ENCODE measurements around the gene CBFA2T2. TPM values are rescaled to one million over a fixed set of nuclear protein-coding genes. Genes with fewer than 3 reads are reported as not detected.

The CBFA2T2 gene
- total and polyA plus RNA-seq, 10 of the 15 experiments (the other 5 are each of a cell fraction or from before 2014, with no cell fraction given) = 0.61 to 8.6 (median 5.5) TPM

DNA sequence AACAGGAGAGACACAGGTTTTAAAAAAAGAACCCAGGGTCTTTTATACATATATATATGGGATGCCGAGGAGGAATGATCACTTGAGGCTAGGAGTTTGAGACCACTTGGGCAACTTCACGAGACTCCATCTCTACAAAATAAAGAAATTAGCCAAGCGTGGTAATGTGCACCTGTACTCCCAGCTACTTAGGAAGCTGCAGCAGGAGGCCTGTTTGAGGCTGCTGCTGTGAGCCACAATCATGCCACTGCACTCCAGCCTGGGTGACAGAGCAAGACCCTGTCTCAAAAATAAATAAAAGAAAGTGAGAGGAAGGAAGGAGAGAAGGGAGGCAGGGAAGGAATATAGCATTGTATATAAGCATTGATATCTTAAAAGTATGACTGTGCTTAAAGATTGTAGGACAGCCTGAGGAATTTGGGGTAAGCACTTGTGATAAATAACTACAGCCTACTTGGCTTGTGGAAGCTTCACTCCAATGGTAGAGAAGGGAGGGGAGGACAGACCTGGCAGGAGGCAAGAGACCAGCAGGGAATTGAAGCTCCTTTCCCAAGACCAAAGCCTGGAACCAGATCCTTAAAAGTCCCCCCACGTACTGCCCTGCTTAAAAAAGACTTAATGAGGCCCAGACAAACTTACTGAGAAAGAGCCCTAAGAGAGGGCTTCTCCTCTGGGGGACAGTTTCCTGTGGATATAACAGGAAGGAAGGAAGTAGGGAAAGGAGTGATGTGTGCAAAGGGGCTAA lies 43.8 kb upstream of the CBFA2T2 start:
- WGBS (ENCODE audit: insufficient coverage, insufficient replicate concordance, low lambda C conversion rate, missing lambda C conversion rate) = 43% methylated on average over 4 of the region's 4 CpGs
- Histone ChIP-seq H3K27me3 (replicated peaks in 1 of 2; ENCODE audit: control insufficient read depth in 2 of 2, insufficient read depth in 2 of 2, low read length in 1 of 2) (no peaks in the 10 kb centered on the region; a peak in 1 of 4 replicates), H3K27ac (ENCODE audit: control insufficient read depth, insufficient read depth) (no peak overlapping the region), H3K9ac (ENCODE audit: control insufficient read depth, insufficient read depth, low read length) (no peak overlapping the region), H3K4me2 (ENCODE audit: control insufficient read depth, insufficient read depth) (no peak overlapping the region), H2AFZ (ENCODE audit: control insufficient read depth, low read depth, low read length) (no peak overlapping the region), H3K9me3 (replicated peaks; ENCODE audit: control insufficient read depth, insufficient read depth, low read length) (no peaks in the 10 kb centered on the region; the same call in 2 of the 3 replicates), H3K4me3 (no peak overlapping the region), H3K36me3 (ENCODE audit: control insufficient read depth in 2 of 2, insufficient read depth in 2 of 2, low read length in 1 of 2) (no peaks in the 10 kb centered on the region), H3K4me1 (ENCODE audit: control insufficient read depth, insufficient read depth, low read length) (peaks cover 19% of the 10 kb centered on the region), H4K20me1 (ENCODE audit: control insufficient read depth, insufficient read depth) (no peaks in the 10 kb centered on the region), H3K79me2 (ENCODE audit: control insufficient read depth, insufficient read depth, low read length) (no peaks in the 10 kb centered on the region)
- no peak for FAIRE-seq
- ChIA-PET CTCF (no interaction called here), SMC1A (ENCODE audit: uncharacterized antibody, unreplicated experiment) (no interaction called here), POLR2A (interaction anchor here (0.7 kb wide), 1 partner anchor 234 kb away, joined by 5 read pairs; no protein-coding TSS in a partner anchor), RAD21 (ENCODE audit: unreplicated experiment) (interaction anchor here (1.3 kb wide), 1 partner anchor 146 kb away, joined by 4 read pairs; no protein-coding TSS in a partner anchor)
- BruUV-seq (replicated peaks) = no TSS peak
- no peak for TF ChIP-seq PML (IDR thresholded peaks at IDR 0.05; ENCODE audit: low read length)
- TF ChIP-seq NFYA (IDR thresholded peaks at IDR 0.05; ENCODE audit: borderline replicate concordance, low read depth, low read length) = no peak
- no peak for TF ChIP-seq ZNF274 (IDR thresholded peaks at IDR 0.05; ENCODE audit: insufficient read depth, insufficient read length)
- no peak for TF ChIP-seq TBL1XR1 (IDR thresholded peaks at IDR 0.05; ENCODE audit: low read depth, low read length)
- no peak for TF ChIP-seq SREBF1 (IDR thresholded peaks at IDR 0.05; ENCODE audit: low read length)
- no peak for TF ChIP-seq KDM1A (IDR thresholded peaks at IDR 0.05; ENCODE audit: borderline replicate concordance)
- TF ChIP-seq IKZF2 (IDR thresholded peaks at IDR 0.05) = no peak
- TF ChIP-seq GATAD2B (conservative IDR thresholded peaks at IDR 0.05; ENCODE audit: low read depth) = no peak
- in situ Hi-C loops (cut with MboI) = no loop called here
- DNase-seq (ENCODE audit: low read depth, low spot score) = no peak
- intact Hi-C loops (cut with micrococcal nuclease; ENCODE audit: unreplicated experiment) = no loop called here
- no peak for ATAC-seq
